ENCODE measurements around the gene DHRS7B.

Gene DHRS7B

DNA sequence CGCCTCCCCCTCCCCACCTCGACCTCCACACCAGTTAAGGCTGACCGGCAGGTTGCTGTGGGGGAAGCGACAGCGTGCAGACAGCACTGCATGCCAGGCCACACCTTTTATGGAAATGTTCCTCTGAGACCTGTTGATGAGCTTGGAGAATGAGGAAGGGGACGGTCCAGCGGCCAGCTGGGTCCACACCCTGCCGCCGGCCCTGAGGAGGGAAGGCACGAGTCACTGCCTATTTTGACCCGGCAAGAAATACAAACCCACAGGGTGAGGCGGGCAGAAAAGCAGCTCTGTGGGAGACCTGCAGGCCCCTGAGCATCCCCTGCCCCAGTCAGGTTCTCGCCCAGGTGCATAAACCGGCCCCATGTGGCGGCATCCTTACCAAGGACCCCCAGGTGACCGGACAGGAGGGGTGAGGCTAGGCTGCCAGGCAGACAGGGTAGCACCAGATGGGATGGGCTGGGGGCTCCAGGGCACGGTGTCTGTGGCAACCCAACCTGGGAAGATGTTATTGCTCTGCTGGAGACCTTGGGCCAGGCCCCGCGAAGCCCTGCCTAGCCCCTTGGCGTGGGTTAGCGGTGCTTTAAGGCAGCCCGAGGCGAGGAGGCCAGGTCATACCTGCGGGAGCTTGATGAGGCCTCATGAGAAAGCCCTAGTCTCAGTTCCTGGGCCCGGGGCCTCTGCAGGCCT lies 113.7 kb downstream of the DHRS7B start:
- DNase-seq, result no peak

All from activated naive CD4-positive, alpha-beta T cell (primary cell).